GM23338 (cell line): ENCODE data around the gene VEPH1. TPM values are rescaled to one million over a fixed set of nuclear protein-coding genes. Genes with fewer than 3 reads are reported as not detected.

Experiments used
- ATAC-seq: fragments of 200-7000 bp; cut with Tn5 transposase; 3 replicates; pipeline ENCODE4 v1.9.1; 2020
- DNase-seq: peaks from one replicate; pipeline ENCODE4 v3.0.0-alpha.2; 2015; ENCODE audit warnings: low spot score
- H2AFZ ChIP-seq: fragments of 200-600 bp; sonication (generic); 2 replicates; pipeline ENCODE4 v1.8.0; 2016; ENCODE audit warnings: antibody characterized with exemption, mild to moderate bottlenecking, moderate library complexity
- H3F3A ChIP-seq: fragments of 200-600 bp; sonication (generic); replicated peaks from 2 replicates; pipeline ENCODE4 v1.8.0; 2017; ENCODE audit warnings: antibody characterized with exemption, mixed run types, low read depth
- H3K27ac ChIP-seq: fragments of 200-600 bp; sonication (generic); 2 replicates; pipeline ENCODE4 v1.6.1; 2016; ENCODE audit warnings: low read depth
- H3K27me3 ChIP-seq: fragments of 200-600 bp; sonication (generic); 2 replicates; pipeline ENCODE4 v1.8.0; 2016; ENCODE audit warnings: mild to moderate bottlenecking, mixed run types, moderate library complexity; ENCODE audit not compliant: insufficient read depth
- H3K36me3 ChIP-seq: fragments of 200-600 bp; sonication (generic); 2 replicates; pipeline ENCODE4 v1.8.0; 2016; ENCODE audit warnings: mild to moderate bottlenecking; ENCODE audit not compliant: insufficient read depth
- H3K4me1 ChIP-seq: fragments of 200-600 bp; sonication (generic); 2 replicates; pipeline ENCODE4 v1.8.0; 2016; ENCODE audit warnings: mild to moderate bottlenecking, moderate library complexity; ENCODE audit not compliant: insufficient read depth
- H3K4me2 ChIP-seq: fragments of 200-600 bp; sonication (generic); 2 replicates; pipeline ENCODE4 v1.7.1; 2017; ENCODE audit warnings: mixed run types
- H3K4me3 ChIP-seq: fragments of 200-600 bp; sonication (generic); 2 replicates; pipeline ENCODE4 v1.6.1; 2016; ENCODE audit warnings: mixed run types
- H3K79me2 ChIP-seq: fragments of 200-600 bp; sonication (generic); replicated peaks from 2 replicates; pipeline ENCODE4 v1.8.0; 2017; ENCODE audit warnings: mild to moderate bottlenecking; ENCODE audit not compliant: insufficient read depth
- H3K9me2 ChIP-seq: fragments of 200-600 bp; sonication (generic); 2 replicates; pipeline ENCODE4 v1.8.0; 2017; ENCODE audit not compliant: insufficient read depth
- H4K20me1 ChIP-seq: fragments of 200-600 bp; sonication (generic); replicated peaks from 2 replicates; pipeline ENCODE4 v1.8.0; 2017; ENCODE audit warnings: mild to moderate bottlenecking; ENCODE audit not compliant: insufficient read depth
- H3K27ac Mint-ChIP-seq: 2 replicates; pipeline ENCODE4 v1.8.0; 2020; ENCODE audit warnings: inconsistent platforms, mild to moderate bottlenecking, moderate library complexity, mixed read lengths
- H3K27me3 Mint-ChIP-seq: 3 replicates; pipeline ENCODE4 v1.8.0; 2022; ENCODE audit warnings: low read depth, mild to moderate bottlenecking, moderate library complexity, mixed read lengths, inconsistent platforms; ENCODE audit not compliant: insufficient read depth, poor library complexity
- H3K36me3 Mint-ChIP-seq: 3 replicates; pipeline ENCODE4 v1.8.0; 2021; ENCODE audit warnings: low read depth, mild to moderate bottlenecking, inconsistent platforms, moderate library complexity, mixed read lengths
- H3K4me1 Mint-ChIP-seq: 3 replicates; pipeline ENCODE4 v1.8.0; 2020; ENCODE audit warnings: mild to moderate bottlenecking, inconsistent platforms, mixed read lengths
- H3K4me3 Mint-ChIP-seq: 3 replicates; pipeline ENCODE4 v1.8.0; 2021; ENCODE audit warnings: moderate library complexity, mild to moderate bottlenecking, inconsistent platforms, mixed read lengths
- H3K9me3 Mint-ChIP-seq: 3 replicates; pipeline ENCODE4 v1.8.0; 2020; ENCODE audit warnings: moderate library complexity, mild to moderate bottlenecking, inconsistent platforms, mixed read lengths
- EZH2 ChIP-seq: fragments of 200-600 bp; sonication (generic); IDR thresholded peaks from one replicate; pipeline ENCODE4 v1.8.0; 2017; ENCODE audit warnings: antibody characterized with exemption, mild to moderate bottlenecking, low read depth; ENCODE audit not compliant: unreplicated experiment
- EZH2phosphoT487 ChIP-seq: fragments of 200-600 bp; sonication (generic); IDR thresholded peaks from one replicate; pipeline ENCODE4 v1.8.1; 2018; ENCODE audit warnings: antibody characterized with exemption; ENCODE audit not compliant: unreplicated experiment
- NANOG ChIP-seq: IDR thresholded peaks from 2 replicates; pipeline ENCODE4 v1.6.1; 2016; ENCODE audit warnings: antibody characterized with exemption, borderline replicate concordance
- REST ChIP-seq: IDR thresholded peaks from one replicate; pipeline ENCODE4 v1.6.1; 2018; ENCODE audit warnings: antibody characterized with exemption; ENCODE audit not compliant: unreplicated experiment
- STAT1 ChIP-seq: IDR thresholded peaks from one replicate; pipeline ENCODE4 v1.6.1; 2016; ENCODE audit warnings: antibody characterized with exemption; ENCODE audit not compliant: unreplicated experiment
- ZNF114 ChIP-seq: fragments of 250-450 bp; sonication (Bioruptor Pico); IDR thresholded peaks from 2 replicates; pipeline ENCODE4 v1.5.0; 2020; ENCODE audit warnings: mild to moderate bottlenecking, moderate library complexity
- ZNF331 ChIP-seq: fragments of 250-450 bp; sonication (Bioruptor Pico); IDR thresholded peaks from 2 replicates; pipeline ENCODE4 v1.5.0; 2020; ENCODE audit warnings: low read depth, mild to moderate bottlenecking, moderate library complexity
- ZNF462 ChIP-seq: fragments of 250-450 bp; sonication (Bioruptor Pico); IDR thresholded peaks from 2 replicates; pipeline ENCODE4 v1.5.0; 2020; ENCODE audit warnings: mild to moderate bottlenecking, moderate library complexity
- polyA plus RNA-seq: library from polyadenylated mRNA; unstranded; fragments of >200 nt; fragmentation: Nextera tagmentation; extraction: Ambion mirVana; gene quantifications from 2 replicates; pipeline ENCODE4 v1.2.1, GENCODE V29; 2016
- total RNA-seq: library from RNA; depleted of rRNA; stranded (reverse); fragments of >200 nt; shearing (Covaris generic); gene quantifications from 2 replicates; pipeline ENCODE4 v1.2.3, GENCODE V29; 2014

VEPH1 gene
- total and polyA plus RNA-seq, 2 experiments from 2014 or later: 15.4 to 33.8 TPM

- Histone ChIP-seq H3K79me2 (no peaks in the 10 kb centered on the region), H4K20me1 (no peaks in the 10 kb centered on the region), H3K9me2 (no peaks in the 10 kb centered on the region), H3K36me3 (no peaks in the 10 kb centered on the region), H3K4me1 (no peaks in the 10 kb centered on the region), H3K4me3 (no peak overlapping the region), H3K27ac (no peak overlapping the region), H2AFZ (no peak overlapping the region), H3K27me3 (no peaks in the 10 kb centered on the region), H3K4me2 (no peak overlapping the region), H3F3A (no peaks in the 10 kb centered on the region)
- ATAC-seq (no peak), DNase-seq (no peak)
- Mint-ChIP-seq H3K27me3 (peaks cover 4% of the 10 kb centered on the region), H3K9me3 (peaks cover 4% of the 10 kb centered on the region; the same call in 2 of the 3 replicates), H3K27ac (no peak overlapping the region), H3K4me3 (no peak overlapping the region), H3K4me1 (peaks cover 6% of the 10 kb centered on the region), H3K36me3 (peaks cover 8% of the 10 kb centered on the region)
- TF ChIP-seq REST (no peak), EZH2 (no peak), ZNF462 (CRISPR knock-in tag) (no peak), ZNF114 (CRISPR knock-in tag) (no peak), EZH2phosphoT487 (no peak), ZNF331 (CRISPR knock-in tag) (no peak), STAT1 (no peak), NANOG (no peak)
Observed at GRCh38 chr3:157487339-157487738, 15.9 kb downstream of the VEPH1 start.
